Jurkat, Clone E6-1 (cell line): ENCODE measurements around the gene DNAJC24.

Experiments
- DNase-seq: peaks from one replicate; pipeline ENCODE4 v3.0.0-alpha.2; 2011; ENCODE audit warnings: low read depth, low spot score
- H3K4me3 ChIP-seq: 2 replicates; pipeline ENCODE4 v1.5.1; 2011; ENCODE audit warnings: mild to moderate bottlenecking, low read length, control low read depth, moderate library complexity

Gene DNAJC24

GRCh38 chr11:31474083-31474482 lies 104.4 kb downstream of the DNAJC24 start:
- DNase-seq: no peak
- no peak overlapping the region for H3K4me3 ChIP-seq

GRCh38 chr11:31477528-31478222 lies 108.0 kb downstream of the DNAJC24 start:
- H3K4me3 ChIP-seq: no peak overlapping the region

GRCh38 chr11:31478223-31478590 lies 108.5 kb downstream of the DNAJC24 start:
- no peak for DNase-seq

More at GRCh38 chr11:31477528-31478222, 108.0 kb downstream of the DNAJC24 start:
- no peak for DNase-seq

GRCh38 chr11:31479066-31479465 lies 109.4 kb downstream of the DNAJC24 start:
- DNase-seq: no peak
- no peak overlapping the region for H3K4me3 ChIP-seq

More at GRCh38 chr11:31478223-31478590, 108.5 kb downstream of the DNAJC24 start:
- H3K4me3 ChIP-seq: no peak overlapping the region

GRCh38 chr11:31480930-31481329 lies 111.3 kb downstream of the DNAJC24 start:
- H3K4me3 ChIP-seq: no peak overlapping the region
- DNase-seq: no peak
